HG03432 (cell line): Measurements from ENCODE around the gene GFPT2.

Experiments used
- ATAC-seq: cut with Tn5 transposase; IDR thresholded peaks from one replicate; pipeline ENCODE4 v1.9.1; 2021; ENCODE audit warnings: mild to moderate bottlenecking, moderate library complexity; ENCODE audit not compliant: unreplicated experiment

Gene GFPT2

DNA sequence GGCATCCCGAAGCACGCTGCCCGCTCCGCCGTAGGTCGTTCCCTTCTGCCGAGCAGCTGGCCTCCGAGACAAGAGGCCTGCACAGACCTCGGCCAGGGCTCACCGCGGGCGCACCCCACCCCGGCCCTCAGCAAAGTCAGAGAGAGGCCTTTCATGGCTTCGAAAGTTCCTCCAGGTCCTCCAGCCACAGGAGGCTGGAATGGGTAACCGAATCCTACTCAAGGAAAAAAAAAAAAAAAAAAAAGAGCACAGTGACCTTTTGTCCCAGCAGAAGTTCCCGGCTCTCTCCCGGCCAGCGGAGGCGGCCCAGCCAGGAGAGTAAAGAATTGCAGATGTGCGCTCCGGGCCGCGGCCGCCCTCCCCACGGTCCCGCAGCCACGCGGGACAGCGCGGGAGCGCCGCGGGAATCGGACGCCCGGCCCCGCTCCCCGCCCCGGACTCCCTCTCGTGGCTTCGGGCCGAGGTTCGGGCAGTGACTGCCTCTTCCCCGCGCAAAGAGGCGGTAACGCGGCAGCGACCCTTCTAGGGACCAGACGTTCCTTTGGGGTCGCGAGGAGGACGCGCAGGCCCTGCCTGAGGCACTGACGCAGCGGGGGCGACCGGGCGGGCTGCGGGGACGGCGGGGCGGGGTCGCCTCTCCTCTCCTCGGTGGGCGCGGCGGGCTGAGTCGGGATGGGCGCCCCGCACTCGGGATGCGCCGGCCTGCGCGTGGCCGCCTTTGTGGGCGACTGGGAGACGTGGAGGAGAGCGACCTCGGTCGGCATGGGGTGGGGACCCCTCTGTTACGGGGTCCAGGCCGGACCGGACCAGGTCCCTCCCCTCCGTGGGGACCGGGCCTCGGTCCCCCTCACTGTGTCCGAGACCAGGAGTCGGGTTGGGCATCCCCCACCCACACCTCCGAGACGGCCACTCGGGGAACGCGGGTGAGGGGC lies 754 bp downstream of the GFPT2 start:
- no peak for ATAC-seq

DNA sequence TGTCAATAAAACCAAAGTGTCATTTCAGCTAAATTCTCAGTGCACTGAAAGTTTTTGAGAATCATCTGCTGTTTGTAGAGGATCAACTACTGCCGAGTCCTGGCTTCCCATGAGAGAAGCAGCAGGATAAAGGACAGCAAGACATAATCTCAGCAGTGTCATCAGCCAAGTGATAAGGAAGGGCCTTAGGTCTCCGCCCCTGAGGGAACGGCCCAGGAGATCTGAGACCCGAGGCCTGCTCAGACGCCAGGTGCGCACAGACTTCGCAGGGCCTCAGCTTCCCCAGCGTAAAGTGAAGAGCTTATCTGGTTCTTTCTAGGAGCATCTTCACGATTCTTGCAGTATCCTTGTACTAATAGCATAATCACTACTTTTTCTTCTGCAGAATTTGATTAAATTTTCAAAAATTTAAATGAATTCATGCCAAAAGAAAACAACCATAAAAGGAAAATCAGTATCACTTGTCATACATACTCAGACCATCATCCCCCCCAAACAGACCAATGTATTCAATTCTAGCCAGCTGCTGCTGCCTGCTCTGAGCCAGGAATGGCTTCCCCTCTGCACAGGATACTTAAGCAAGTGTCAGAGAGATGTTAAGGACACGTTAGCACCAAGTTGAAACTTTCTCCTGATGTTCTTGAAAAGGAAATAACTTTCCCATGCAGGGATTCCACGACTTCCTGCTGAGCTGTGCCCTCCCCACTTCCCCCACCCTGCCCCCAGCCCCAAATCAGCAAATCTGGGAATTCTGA lies 2.2 kb downstream of the GFPT2 start:
- no peak for ATAC-seq

DNA sequence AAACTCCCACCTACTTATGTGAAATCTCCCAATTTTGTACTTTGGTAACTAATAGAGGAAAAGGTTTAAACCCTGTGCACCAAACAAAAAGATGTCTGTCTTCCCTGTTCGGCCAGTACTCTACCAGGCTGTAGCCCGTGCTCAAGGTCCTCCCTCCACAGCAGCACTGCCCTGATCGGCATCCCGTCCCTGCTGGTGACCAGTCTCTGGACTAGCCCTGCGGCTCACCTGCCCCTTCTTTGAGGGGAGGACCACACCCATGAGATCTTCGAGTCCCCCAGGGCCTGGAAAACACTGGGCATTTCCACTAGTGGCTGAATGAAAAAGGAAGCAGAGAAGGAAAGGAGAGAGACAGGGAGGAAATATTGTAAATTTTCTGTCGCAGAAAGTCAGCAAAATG lies 2.8 kb downstream of the GFPT2 start:
- ATAC-seq, result no peak

DNA sequence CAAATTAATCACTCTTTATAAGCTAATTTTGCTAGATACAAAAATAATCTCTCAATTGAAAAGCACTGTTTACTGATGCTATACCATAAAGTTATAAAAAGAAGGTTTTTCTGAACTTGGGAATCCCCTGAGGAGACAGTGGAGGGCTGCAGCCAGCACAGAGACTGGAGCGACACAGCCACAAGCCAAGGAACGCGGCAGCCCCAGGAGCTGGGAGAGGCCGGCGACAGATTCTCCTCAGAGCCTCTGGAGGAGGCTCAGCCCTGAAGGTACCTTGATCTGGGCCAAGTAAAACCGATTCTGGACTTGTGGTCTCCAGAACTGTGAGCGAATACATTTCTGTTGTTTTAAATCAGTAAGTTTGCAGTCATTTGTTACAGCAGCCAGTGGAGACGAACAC lies 3.7 kb downstream of the GFPT2 start:
- no peak for ATAC-seq

DNA sequence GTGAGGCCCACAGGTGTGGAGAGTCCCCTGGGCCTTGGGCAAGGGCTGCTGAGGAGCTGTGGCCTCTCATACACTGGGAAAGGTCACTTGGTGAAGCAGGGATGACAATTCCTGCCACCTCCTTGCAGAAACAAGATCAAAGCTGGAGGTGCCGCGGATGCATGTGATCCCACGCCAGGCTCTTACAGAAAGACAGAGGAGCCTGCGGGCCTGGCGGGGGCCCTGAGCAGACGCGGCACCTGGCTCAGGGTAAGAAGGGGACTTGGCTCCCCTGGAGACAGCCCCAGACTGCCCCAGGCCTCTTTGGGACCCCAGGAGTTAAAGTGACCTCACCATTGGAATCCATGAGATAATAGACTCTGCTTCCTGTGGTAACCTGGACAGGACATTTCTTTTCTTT lies 4.8 kb downstream of the GFPT2 start:
- ATAC-seq, result no peak

DNA sequence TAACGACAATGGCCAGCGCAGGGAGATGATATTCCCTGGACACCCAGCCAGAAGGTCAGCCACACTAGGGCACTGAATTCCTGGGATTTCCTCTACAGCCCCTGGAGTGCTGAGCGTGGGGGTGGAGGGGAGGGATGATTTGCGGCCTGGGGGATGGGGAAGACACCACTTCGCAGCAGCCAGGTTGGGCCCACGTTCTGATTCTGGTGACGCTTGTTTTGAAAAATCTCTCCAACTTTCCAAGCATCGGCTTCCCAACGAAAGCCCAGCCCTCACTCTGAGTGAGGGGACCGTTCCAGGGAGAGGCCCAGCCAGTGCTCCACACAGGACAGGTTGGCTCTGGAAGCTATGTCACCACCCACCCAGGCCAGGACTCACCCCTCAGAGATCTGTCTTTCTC lies 5.4 kb downstream of the GFPT2 start:
- ATAC-seq, result no peak

DNA sequence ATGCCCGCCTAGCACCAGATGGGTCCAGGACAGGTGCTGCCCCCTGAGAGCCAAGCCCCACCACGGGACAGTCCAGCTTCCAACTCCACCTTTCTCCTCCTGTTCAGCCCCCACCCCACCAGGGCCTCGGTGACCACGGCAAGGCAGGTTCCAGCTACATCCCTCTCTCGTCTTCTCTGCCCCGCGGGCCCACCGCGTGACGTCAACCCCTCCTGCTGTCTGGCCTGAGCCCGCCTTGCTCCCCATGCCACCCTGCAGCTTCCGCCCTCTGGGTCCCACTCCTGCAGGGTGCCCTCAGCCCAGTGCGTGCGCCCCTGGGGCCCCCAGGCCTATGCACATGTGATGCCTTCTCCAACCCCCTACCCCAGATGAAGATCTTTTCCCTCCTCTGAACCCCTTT lies 6.8 kb downstream of the GFPT2 start:
- ATAC-seq, result no peak

DNA sequence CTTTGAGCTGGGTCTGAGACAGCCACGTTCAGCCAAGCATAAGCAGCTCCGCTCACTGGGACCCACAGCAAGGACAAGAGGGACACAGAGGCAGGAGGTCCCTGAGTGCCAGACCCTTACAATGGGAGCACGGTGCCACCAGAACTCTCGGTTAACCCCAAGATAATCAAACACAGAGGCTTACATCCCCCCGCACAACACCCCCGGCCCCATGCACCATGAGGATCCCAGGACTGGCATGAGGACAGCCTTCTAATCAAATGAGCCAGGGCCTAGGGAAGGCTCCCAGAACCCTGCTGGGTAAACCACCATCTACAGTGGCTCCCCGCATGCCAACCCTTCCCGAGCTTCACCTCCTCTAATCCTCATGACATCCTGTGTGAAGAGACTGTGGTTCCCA lies 7.4 kb downstream of the GFPT2 start:
- no peak for ATAC-seq

DNA sequence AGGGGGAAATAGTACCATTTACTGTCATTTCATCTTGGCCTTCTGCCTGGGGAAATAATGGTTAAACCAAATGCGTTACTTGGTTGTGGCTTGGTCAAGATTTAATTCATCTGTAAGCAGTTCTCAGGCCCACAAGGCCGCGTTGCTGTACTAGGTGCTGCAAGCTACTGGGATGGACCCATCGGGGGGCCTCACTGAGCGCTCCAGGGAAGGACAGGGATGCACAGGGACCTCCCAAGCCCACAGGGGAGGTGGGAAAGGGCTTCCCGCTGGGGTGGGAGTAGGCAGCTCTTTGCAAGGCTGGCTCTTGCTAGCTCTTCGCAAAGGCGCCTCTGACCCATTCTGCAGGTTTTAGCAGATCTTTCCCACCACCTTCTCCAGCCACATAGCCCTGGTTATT lies 8.0 kb downstream of the GFPT2 start:
- no peak for ATAC-seq

DNA sequence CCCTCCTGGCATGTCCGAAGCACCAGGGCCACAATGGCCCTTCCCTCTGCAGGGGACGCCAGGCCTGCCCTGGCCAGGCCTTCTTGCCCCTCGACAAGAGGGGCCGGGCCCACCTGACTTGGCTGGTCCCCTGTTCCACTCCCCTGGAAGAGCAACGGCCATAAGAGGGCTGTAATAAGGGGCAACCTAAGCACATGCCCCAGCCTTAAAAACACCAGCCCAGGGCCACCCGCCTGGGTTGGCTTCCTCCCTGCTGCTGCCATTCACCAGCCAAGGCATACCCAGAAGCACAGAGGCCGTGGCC lies 8.5 kb downstream of the GFPT2 start:
- ATAC-seq, result no peak

DNA sequence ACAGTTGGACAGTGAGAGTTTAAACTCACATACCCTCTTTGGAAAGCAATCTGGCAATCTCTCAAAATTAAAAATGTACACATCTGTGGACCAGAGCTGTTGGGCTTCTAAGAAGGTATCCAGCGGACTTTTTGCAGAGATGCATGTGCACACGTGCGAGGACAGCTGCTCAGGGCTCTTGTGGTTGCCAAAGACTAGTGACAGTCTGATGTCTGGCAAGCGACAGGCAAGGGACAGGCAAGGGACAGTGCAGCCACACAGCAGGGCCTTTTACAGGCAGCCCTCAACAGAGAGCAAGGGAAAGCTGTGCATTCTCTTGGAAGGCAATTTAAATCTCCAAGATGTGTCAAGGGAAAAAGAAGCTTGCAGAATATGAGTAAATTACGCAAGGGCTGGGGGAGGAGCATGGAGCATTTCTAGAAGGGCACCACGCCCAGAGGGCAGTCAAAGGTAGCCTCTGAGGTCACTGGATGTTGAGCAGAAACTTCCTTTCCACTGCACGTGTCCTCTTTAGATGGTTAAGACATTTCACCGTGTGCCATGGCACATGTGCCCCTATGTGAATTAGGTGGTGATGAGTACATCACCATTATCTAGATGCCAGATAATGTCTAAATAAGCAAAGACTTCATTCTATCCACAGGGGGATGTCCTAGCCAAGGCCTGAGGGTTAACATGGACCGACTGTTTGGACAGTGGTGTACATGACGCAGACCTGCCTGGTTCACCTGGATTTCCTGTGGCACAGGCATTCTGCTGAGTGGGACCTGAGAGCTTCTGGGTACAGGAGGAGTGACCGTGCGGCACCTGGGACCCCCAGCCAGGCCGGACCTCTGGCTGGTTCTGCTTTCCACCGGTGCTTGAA lies 9.1 kb downstream of the GFPT2 start:
- no peak for ATAC-seq

DNA sequence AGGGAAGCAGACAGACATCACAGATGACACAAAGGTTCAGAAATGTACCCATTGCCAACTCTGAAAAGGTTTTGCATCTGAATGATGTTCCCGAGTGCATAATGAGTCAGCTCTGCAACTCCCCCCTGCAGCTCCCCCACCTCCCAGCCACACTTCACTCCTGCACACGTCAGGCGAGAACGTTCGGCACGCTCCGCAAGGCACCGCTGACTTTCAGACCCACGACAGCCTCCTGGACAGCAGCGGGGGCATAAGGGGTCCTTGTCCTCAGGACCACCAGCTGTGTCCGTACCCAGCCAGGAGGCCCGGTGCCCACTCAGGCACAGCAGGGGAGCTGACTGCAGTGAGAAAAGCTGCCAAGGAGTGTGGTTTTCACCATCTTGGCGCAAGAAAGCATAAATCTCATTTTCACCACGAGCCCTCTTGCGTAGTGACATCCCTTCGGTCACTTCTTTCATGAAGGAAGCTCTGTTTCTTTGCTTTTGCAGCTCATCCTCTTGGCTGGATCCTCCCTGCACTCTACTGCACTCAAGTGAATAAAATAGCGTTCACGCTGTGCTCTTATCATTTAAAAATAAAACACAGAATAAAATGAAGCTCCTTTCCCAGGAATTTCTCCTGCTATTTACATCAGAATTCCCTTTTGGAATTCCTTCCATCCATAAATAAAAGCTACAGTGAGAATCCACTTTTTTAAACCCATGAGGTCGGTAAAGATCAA lies 9.9 kb downstream of the GFPT2 start:
- no peak for ATAC-seq

DNA sequence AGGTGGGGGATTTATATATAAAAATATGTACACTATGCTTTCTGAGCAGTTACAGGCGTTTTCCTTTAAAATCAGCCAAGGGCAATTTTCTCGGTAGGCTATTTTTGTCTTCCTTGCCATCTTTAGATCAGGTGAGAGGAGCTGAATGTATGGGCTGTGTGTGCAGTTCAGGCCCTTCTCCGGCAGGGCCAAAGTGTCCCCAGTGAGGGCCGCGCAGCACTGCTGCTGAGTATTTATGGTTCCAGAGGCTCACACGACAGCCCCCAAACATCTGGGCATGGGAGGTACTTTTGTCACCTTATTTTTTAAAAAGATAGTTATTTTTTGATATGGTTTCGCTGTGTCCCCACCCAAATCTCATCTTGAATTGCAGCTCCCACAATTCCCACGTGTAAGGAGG lies 11.5 kb downstream of the GFPT2 start:
- ATAC-seq, result no peak

DNA sequence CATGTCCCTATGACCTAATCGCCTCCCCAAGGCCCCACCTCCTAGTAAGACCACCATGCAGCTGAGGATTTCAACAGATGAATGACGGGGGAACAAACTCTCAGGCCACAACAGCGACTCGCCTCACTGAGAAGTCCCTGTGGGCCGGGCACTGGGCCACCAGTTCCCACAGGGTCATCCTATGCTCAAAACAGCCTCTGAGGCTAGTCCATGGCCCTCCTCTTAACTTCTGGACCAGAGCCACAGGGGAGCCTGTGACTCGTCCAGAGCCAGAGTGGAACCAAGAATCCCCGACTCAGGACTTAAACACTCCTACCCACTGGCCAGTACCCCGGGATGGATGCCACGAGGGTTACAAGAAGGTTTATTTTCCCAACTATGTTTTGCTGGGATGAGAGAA lies 12.3 kb downstream of the GFPT2 start:
- ATAC-seq, result no peak

DNA sequence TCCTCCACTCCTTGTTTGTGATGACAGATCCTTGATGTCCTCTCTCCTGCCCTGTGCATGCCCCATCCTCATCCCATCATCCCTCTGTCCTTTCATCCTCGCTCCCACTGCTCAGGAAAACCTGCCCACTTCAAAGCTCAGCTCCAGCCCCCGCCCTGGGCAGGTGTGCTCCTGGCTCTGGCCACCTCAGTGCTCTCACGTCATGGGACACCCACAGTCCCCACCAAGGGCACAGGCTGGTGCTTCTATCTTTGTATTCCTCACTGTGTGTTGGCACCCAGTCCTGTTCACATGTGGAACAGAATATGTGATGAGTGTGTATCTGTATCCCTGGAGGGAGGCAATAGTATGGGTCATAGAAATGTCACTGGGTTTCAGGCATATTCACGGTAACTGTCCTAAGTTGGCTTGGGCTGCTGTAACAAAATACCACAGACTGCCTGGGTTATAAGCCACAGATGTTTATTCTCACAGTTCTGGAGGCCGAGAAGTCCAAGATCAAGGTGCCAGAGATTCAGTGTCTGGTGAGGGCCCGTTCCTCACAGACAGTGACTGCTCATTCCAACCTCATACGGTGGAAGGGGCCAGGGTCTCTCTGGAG lies 13.5 kb downstream of the GFPT2 start:
- ATAC-seq, result no peak

DNA sequence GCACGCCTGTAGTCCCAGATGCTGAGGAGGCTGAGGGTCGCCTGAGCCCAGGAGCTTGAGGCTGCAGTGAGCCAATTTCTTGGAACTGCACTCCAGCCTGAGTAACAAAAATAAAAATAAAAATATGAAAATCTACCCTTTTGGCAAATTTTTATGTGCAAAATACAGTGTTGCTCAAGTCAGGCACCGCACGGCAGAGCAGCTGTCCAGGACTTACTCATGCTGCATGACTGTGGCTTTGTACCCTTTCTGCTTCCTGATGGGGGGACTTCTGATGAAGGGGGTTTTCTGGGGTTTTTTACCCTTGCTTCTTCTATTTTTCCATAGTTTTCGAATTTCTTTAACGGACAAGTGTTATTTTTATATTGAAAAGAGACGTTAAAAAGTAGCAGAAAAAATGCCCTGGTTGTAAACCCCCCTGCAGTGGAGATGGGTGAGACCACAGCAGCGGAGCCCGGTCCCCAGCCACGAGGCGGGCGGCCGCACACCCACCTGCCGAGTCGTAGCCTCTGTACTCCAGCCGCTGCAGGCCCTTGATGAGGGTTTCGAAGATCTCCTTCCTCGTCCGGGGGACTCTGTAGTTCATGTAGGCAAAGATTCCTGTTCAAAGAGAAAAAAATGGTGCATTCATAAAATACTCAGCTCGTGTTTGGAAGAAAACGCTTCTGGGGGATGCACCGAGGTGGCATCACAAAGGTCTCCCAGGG lies 15.0 kb downstream of the GFPT2 start:
- no peak for ATAC-seq

DNA sequence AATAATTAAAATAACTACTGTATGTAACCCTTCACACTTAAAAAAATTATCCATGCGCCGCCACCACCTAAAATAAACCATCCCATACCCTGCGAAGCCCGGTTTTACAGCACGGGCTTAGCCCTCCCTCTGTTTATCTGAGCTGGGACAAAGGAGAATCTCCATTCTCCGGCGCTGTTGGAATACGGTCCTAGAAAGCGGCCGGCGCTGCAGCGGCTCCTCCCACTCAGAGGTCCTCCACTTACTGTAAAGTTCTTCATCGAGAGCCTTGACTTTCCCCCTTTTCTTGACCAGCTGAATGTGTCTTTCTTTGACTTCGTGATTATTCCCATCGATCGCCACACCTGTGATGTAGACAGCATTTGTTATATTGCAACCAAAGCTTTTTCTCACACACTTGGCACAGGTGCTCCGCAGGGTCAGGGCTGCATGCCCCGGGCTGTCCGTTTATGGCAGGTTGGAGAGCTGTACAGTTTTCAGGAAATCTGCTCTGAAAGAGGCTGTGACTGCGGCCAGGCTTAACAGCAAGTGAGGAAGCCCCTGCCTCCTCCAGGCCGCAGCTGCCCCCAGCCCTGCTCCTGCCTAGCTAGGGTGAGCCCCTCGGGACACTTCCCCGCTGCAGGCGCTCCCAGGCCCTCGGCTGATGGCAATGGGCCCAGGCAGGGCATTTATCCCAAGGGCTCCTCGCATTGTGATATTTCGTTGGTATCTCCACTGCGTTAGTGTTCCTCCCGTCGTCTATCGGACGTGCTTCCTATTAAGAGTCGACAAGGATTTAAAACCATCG lies 16.7 kb downstream of the GFPT2 start:
- ATAC-seq, result no peak

DNA sequence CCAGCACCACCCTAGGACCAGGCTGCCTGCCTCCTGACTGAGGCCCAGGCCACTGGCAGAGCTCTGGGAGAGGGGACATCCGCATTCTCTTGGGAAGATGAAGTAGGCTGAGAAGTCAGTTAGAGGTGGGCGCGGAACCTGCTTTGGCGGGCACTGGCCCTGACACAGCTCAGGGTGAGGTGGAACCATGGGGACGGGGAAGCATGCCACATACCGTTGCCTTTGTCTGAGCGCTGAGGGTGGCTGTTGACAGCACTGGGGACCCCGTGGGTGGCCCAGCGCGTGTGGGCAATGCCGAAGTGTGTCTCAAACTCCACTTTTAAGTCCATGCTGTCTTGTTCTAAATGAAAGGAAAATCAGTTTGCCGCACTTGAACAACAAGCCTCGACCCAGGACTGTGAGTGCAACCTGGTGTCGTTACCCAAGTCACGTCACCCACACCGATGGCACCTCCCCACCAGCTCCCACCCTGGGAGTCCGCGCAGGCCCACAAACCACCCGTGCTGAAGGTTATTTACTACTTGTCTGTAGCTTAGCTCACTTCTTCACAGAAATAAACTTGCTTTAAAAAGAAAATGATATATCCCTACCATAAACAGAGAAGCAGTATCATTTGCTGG lies 17.4 kb downstream of the GFPT2 start:
- no peak for ATAC-seq
